NT2/D1 (cell line): ENCODE data around the gene VTI1A.

Experiments used
- SUZ12 ChIP-seq: IDR thresholded peaks from 2 replicates; pipeline ENCODE4 v1.6.1; 2011; ENCODE audit not compliant: insufficient read length, insufficient read depth; ENCODE audit errors: extremely low read depth
- YY1 ChIP-seq: IDR thresholded peaks from 2 replicates; pipeline ENCODE4 v1.6.1; 2011; ENCODE audit not compliant: insufficient read length, insufficient read depth
- ZNF274 ChIP-seq: IDR thresholded peaks from 2 replicates; pipeline ENCODE4 v1.6.1; 2011; ENCODE audit warnings: mild to moderate bottlenecking, low read depth, low read length

DNA sequence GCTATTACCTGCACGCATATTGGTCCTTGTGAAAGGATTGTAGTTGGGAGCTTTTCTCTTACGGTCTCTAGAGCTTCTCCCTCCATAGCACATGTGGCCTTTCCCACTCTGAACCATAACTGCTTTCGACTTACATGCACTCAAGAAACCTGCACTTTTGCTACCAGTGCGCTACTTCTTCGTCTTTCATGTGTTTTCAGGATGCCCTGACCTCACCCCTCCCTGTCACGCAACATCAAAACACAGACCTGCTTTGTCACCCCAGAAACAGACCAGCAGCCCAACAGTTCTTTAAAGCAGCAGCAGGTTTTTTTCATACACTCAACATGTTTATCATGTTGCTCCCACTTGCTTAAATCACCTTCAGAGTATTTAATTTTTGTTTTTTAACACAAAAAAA is 259.6 kb downstream of the VTI1A start:
- TF ChIP-seq SUZ12 (no peak), ZNF274 (no peak), YY1 (no peak)
